NCI-H128 (cell line): ENCODE data around the gene STXBP4.
A peak's percentile ranks its signal among the peaks of the same experiment; 100 is the strongest.

Experiments used
- DNase-seq: peaks from one replicate; lab custom pipeline; 2025; ENCODE audit not compliant: unreplicated experiment; lab: John Stamatoyannopoulos, UW

STXBP4 gene

DNA sequence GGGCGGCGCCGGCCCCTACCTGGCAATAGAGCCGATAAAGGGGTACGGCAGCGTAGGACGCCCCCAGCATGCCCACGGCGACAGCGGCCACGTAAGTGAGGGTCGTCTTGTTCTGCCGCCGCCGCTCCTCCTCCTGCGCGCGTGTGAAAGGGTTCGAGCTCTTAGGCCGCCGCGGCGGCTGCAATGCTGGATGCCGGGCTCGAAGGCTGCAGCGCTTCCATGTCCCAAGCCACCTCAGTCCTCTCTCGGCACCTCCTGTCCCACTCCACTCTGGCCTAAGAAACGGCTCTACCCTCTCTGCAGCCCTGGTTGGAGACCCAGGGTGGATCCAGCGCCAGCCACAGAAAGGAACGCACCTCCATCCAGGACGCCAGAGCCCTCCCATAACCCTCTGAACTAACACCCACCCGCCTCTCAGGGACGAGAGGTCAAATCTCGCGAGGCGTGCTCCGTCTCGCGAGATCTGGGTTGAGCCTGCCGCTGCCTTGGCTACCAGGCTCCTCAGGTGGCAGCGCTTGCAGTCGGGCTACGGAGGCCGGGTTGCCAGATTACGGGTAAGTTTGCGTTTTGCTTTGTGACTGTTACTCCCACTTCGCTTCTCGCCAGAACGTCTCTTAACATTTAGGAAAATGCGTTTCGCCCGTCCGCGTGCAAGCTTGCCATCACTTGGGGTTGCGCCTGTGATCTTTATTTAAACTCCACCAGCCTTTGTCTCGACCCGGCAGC lies at the start of gene STXBP4, which contains the start of gene COX11:
Gene STXBP4 (plus strand): TSS at position 504 of the 726 bp plus-strand sequence. CDS start 17,455 bp downstream, outside the sequence.
Gene COX11 (minus strand): TSS at position 393 of the 726 bp plus-strand sequence. CDS start 8 bp downstream, at position 385.
- DNase-seq = peak; percentile 87

DNA sequence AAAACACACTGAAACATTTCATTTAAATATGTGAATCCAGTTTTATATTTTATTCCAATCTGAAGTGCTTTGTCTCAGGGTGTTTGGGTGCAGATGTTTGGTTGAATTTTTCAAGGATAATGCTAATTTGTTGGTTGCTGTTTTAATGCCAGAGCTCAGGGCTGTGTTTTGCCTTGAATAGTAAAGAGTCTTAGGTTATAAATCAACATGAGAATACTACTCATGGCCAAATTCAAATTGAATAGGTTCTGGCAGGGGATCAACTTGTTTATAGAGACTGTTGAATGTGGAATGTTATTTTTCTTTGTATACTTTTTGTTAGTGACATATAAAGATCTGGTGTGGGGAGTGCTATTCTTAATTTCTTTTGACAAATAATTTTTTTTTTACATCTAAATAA lies 49.1 kb upstream of the STXBP4 start:
- DNase-seq = no peak

- DNase-seq = no peak
Measured at GRCh38 chr17:54920819-54921218, 47.7 kb upstream of the STXBP4 start.

GRCh38 chr17:54924405-54924804 lies 44.2 kb upstream of the STXBP4 start:
- DNase-seq = no peak

GRCh38 chr17:54927525-54927924 lies 41.0 kb upstream of the STXBP4 start:
- DNase-seq = no peak

- no peak for DNase-seq
Measured at GRCh38 chr17:54932711-54933110, 35.9 kb upstream of the STXBP4 start.

DNA sequence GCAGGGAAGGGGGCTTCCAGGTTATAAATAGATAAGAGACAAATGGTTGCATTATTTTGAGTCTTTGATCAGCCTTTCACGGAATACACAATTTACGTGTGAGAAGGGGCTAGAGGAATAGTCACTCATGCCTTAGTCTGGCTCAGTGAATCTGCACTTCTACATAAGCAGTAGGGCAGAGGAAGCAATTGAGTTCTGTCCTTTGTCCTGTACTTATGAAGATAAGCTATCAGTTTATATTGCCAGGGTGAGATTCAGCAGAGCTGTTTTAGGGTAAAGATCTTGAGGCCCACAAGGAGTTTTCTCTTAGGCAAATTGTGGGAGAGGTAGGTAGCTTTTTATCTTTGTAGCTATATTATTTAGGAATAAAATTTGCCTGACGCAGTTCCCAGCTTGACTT lies 34.6 kb upstream of the STXBP4 start:
- DNase-seq = no peak

GRCh38 chr17:54935471-54935870 lies 33.1 kb upstream of the STXBP4 start:
- no peak for DNase-seq

GRCh38 chr17:54937018-54937417 lies 31.5 kb upstream of the STXBP4 start:
- DNase-seq = no peak

GRCh38 chr17:54937426-54937825 lies 31.1 kb upstream of the STXBP4 start:
- DNase-seq = no peak

GRCh38 chr17:54941285-54941684 lies 27.3 kb upstream of the STXBP4 start:
- DNase-seq = no peak

DNA sequence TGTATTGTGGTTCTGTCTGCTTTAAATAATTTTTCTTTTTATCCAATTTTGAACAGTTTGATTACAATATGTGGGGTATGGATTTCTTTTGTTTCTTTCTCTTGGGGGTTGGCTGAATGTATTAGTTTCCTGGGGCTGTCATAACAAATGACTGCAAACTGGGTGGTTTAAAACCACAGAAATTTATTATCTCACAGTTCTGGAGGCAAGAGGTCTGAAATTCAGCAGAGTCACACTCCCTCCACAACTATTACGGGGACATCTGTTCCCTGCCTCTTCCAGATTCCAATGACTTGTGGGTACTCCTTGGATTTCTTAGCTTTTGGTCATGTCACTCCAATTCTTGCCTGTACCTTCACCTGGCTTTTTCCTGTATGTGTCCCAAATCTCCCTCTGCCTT lies 23.8 kb upstream of the STXBP4 start:
- no peak for DNase-seq

DNA sequence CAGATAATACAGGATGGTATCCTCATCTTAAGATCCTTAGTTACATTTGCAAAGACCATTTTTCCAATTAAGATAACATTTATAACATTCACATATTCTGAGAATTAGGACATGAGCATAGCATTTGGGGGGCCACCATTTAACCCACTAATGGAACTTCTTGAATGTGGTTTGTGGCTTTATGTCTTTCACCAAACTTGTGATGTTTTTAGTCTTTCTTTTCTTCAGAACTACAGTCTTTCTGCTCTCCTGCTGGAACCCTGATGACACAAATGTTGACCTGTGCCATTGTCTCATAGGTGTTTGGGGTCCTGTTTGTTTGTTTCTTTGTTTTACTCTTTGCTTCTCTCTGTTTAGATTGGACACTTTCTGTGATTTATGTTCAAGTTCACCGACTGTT lies 23.3 kb upstream of the STXBP4 start:
- DNase-seq = no peak

- no peak for DNase-seq
Measured at GRCh38 chr17:54945671-54946070, 22.9 kb upstream of the STXBP4 start.

DNA sequence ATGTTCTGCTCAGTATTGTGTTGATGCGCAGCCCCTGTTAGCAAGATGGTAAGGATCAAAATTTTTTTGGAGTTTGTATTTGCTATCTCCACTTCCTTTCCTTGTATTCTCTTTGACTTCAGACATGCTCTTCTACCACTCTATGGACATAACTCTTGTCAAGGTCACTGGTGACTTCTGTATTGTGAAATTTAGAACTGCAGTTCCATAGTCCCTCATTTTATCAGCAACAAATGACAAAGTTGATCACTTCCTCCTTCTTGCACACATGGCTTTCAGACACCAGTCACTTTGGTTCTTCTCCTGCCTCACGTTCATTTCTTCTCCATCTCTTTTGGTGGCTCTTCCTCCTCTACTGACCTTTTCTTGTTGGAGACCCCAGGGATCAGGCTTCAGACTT lies 21.2 kb upstream of the STXBP4 start:
- no peak for DNase-seq

GRCh38 chr17:54948380-54948779 lies 20.2 kb upstream of the STXBP4 start:
- no peak for DNase-seq

DNA sequence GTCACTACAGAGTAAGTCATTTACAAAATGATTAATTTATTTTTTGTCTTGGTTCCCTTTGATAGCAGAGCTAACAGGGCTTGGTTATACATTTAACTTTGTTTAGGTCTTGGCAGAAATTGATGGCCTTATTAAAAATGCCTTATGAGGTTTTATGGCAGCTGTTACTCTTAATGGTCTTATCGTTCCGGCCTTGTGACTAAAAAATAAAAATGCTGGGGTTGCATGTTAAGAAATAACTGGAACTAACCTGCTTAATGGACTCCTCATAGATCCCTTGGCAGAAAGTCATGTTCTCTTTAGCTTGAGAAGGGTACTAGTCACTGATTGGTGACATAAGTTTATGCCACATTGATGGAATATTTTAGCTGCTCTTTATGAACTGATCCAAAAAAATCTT lies 18.4 kb upstream of the STXBP4 start:
- no peak for DNase-seq

DNA sequence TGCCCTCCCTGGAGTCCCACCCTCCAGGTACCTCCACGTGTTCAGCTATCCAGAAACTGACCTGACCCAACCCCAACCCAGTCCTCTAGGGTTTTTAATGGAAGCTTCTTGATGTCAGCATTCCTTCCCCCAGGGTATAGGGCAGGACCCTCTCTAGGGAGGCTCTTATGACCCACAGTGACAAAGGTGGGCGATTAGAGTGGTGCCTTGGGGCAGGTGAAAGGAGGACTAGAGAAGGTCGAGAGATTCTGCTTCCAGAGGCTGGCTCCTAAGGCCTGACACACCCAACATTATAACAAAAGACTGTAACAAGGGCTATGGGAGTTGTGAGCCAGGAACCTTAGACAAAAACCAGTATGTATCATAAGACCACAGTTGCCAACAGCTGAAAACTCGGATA lies 17.3 kb upstream of the STXBP4 start:
- no peak for DNase-seq

- DNase-seq = no peak
Measured at GRCh38 chr17:54956791-54957190, 11.8 kb upstream of the STXBP4 start.

DNA sequence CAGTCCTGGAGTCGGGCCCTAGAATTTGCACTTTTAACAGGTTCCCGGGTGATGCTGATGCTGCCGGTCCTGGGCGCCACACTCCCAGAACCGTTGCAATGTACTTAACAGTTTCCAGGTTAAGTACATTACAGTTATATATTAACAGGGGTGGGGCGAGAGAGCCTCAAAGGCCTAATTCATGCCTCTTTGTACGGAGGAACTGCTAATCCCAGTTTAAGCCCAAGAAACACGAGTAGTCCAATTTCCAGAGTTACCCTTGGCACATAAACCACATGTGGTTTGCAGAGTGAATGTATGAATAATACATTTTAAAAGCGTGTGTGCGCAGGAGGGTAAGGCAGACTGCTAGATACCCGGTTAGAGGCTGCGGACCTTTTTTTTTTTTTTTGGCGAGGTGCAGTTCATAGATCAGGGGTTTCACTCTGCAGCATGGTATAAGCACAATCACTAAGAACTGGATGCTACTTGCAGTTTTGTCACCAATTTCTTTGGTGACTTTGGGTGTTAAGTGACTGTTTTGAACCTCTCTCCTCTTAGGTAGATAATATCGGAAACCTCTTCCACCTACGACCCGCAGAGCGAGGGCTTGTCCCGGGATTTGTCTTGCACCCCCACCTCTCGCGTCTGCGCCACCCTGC lies 824 bp upstream of the STXBP4 start:
- no peak for DNase-seq

DNA sequence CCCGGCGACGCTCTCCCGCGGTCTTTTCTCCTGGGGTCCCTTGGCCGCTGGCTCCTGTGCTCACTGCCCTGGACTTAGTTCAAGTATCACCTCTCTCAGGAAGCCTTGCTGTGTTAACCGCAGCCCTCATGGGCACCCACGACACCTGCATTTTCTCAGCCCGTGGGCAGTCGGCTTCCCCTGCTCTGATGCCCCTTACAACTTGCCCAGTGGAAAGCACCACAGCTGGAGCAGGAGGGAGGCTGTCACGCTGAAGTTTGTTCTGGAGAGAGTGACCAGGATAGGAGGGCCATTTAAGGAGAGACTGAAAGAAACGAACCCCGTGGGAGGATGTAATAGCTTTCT lies 395 bp downstream of the STXBP4 start:
- DNase-seq = no peak

- DNase-seq = no peak
Measured at GRCh38 chr17:54969658-54970572, 1.4 kb downstream of the STXBP4 start.
